Parathyroid adenoma (tissue), 2 donors: ENCODE measurements around the gene RABL2B.
"Not testable (repeated sequence)": the region's sequence is repeated elsewhere in the genome, so short reads cannot be mapped to it uniquely, and the experiment has no call there.

Source experiments
- H2AFZ ChIP-seq: fragments of 300-600 bp; sonication (generic); one replicate; pipeline ENCODE4 v1.7.0; 2017; ENCODE audit warnings: antibody characterized with exemption, mild to moderate bottlenecking
- H3K27ac ChIP-seq: fragments of 300-600 bp; sonication (generic); one replicate; pipeline ENCODE4 v1.7.0; 2017
- H3K27me3 ChIP-seq: fragments of 300-600 bp; sonication (generic); one replicate; pipeline ENCODE4 v1.7.0; 2017; ENCODE audit warnings: low read length; ENCODE audit not compliant: control insufficient read depth, insufficient read depth
- H3K36me3 ChIP-seq: fragments of 300-600 bp; sonication (generic); one replicate; pipeline ENCODE4 v1.7.0; 2017; ENCODE audit warnings: low read length; ENCODE audit not compliant: control insufficient read depth, insufficient read depth
- H3K4me1 ChIP-seq: fragments of 300-600 bp; sonication (generic); one replicate; pipeline ENCODE4 v1.7.0; 2017; ENCODE audit warnings: control low read depth
- H3K4me2 ChIP-seq: fragments of 300-600 bp; sonication (generic); one replicate; pipeline ENCODE4 v1.7.0; 2017; ENCODE audit warnings: low read length
- H3K4me3 ChIP-seq: fragments of 300-600 bp; sonication (generic); one replicate; pipeline ENCODE4 v1.7.0; 2017; ENCODE audit warnings: low read depth, low read length
- H3K79me2 ChIP-seq: fragments of 300-600 bp; sonication (generic); one replicate; pipeline ENCODE4 v1.7.0; 2017; ENCODE audit warnings: control low read depth
- H3K9ac ChIP-seq: fragments of 300-600 bp; sonication (generic); one replicate; pipeline ENCODE4 v1.7.0; 2017; ENCODE audit warnings: mild to moderate bottlenecking
- H3K9me3 ChIP-seq: fragments of 300-600 bp; sonication (generic); one replicate; pipeline ENCODE4 v1.7.0; 2017; ENCODE audit warnings: low read length; ENCODE audit not compliant: control insufficient read depth
- TF ChIP-seq, protein P1 (sequence below): fragments of 300-600 bp; sonication (generic); IDR thresholded peaks from one replicate; pipeline ENCODE4 v1.7.0; 2017; ENCODE audit warnings: antibody characterized with exemption, mild to moderate bottlenecking
- donor health status: primary hyperparathyroidism.

RABL2B gene

DNA sequence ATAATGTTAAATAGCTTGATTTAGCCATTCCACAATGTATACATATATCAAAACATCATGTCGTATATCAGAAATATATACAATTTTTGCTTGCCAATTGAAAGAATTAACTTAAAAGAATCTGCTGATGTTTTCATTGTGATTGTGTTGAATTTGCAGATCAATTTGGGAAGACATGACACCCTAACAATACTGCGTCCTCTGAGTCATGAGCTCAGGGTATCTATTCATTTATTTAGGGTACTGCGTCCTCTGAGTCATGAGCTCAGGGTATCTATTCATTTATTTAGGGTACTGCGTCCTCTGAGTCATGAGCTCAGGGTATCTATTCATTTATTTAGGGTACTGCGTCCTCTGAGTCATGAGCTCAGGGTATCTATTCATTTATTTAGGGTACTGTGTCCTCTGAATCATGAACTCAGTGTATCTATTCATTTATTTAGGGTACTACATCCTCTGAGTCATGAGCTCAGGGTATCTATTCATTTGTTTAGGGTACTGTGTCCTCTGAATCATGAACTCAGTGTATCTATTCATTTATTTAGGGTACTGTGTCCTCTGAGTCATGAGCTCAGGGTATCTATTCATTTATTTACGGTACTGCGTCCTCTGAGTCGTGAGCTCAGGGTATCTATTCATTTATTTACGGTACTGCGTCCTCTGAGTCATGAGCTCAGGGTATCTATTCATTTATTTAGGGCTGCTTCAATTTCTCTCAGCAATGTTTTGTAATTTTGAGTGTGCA lies 23.7 kb downstream of the RABL2B start:
- not testable (repeated sequence) for H3K79me2 ChIP-seq, H3K9me3 ChIP-seq, H3K36me3 ChIP-seq, H3K4me2 ChIP-seq, H3K27me3 ChIP-seq, H3K9ac ChIP-seq, H3K4me3 ChIP-seq, H3K4me1 ChIP-seq, H3K27ac ChIP-seq, H2AFZ ChIP-seq

DNA sequence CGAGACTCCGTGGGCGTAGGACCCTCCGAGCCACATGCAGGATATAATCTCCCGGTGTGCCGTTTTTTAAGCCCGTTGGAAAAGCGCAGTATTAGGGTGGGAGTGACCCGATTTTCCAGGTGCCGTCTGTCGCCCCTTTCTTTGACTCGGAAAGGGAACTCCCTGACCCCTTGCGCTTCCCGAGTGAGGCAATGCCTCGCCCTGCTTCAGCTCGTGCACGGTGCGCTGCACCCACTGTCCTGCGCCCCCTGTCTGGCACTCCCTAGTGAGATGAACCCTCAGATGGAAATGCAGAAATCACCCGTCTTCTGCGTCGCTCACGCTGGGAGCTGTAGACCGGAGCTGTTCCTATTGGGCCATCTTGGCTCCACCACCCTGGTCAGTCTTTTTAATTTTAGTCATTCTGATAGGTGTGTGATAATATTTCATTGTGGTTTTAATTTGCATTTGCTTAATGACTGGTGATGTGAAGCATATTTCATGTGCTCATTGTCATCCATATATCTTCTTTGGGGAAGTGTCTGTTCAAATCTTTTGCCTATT lies 26.4 kb downstream of the RABL2B start:
- not testable (repeated sequence) for H3K4me1 ChIP-seq

DNA sequence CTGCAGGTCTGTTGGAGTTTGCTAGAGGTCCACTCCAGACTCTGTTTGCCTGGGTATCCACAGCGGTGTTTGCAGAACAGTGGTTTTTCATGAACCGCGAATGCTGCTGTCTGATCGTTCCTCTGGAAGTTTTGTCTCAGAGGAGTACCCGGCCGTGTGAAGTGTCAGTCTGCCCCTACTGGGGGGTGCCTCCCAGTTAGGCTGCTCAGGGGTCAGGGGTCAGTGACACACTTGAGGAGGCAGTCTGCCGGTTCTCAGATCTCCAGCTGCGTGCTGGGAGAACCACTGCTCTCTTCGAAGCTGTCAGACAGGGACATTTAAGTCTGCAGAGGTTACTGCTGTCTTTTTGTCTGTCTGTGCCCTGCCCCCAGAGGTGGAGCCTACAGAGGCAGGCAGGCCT lies 27.0 kb downstream of the RABL2B start:
- not testable (repeated sequence) for H3K27me3 ChIP-seq, H3K36me3 ChIP-seq, H3K27ac ChIP-seq, H3K9ac ChIP-seq, H3K79me2 ChIP-seq, H3K9me3 ChIP-seq, H3K4me1 ChIP-seq, H3K4me2 ChIP-seq
- Histone ChIP-seq H2AFZ (peak overlapping the region; percentile 46), H3K4me3 (peak overlapping the region; percentile 42)

More for the DNA sequence above, 26.4 kb downstream of the RABL2B start:
- not testable (repeated sequence) for H3K27me3 ChIP-seq, H3K9me3 ChIP-seq, H3K36me3 ChIP-seq, H3K9ac ChIP-seq, H3K79me2 ChIP-seq
- peak overlapping the region; percentile 42 for H3K4me3 ChIP-seq
- TF ChIP-seq, protein P1, sequence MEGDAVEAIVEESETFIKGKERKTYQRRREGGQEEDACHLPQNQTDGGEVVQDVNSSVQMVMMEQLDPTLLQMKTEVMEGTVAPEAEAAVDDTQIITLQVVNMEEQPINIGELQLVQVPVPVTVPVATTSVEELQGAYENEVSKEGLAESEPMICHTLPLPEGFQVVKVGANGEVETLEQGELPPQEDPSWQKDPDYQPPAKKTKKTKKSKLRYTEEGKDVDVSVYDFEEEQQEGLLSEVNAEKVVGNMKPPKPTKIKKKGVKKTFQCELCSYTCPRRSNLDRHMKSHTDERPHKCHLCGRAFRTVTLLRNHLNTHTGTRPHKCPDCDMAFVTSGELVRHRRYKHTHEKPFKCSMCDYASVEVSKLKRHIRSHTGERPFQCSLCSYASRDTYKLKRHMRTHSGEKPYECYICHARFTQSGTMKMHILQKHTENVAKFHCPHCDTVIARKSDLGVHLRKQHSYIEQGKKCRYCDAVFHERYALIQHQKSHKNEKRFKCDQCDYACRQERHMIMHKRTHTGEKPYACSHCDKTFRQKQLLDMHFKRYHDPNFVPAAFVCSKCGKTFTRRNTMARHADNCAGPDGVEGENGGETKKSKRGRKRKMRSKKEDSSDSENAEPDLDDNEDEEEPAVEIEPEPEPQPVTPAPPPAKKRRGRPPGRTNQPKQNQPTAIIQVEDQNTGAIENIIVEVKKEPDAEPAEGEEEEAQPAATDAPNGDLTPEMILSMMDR: peak; percentile 23
- peak overlapping the region; percentile 60 for H3K4me2 ChIP-seq
- H3K27ac ChIP-seq: peak overlapping the region; percentile 74
- H2AFZ ChIP-seq: peak overlapping the region; percentile 83

DNA sequence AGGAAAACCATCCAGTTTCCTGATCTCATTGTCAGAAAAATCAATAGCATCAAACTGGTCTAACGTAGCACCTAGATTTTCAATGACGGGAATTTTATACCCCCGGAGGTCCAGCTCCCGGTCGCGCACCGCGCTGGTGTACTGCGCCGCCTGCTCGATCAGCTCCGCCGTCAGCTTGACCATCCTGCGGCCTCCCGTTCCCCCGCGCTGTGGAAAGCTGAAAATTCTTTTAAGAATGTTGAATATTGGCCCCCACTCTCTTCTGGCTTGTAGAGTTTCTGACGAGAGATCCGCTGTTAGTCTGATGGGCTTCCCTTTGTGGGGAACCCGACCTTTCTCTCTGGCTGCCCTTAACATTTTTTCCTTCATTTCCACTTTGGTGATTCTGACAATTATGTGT lies 28.2 kb downstream of the RABL2B start:
- not testable (repeated sequence) for H3K4me1 ChIP-seq, H3K4me2 ChIP-seq, H3K27ac ChIP-seq, H3K36me3 ChIP-seq, H3K27me3 ChIP-seq, H3K79me2 ChIP-seq, H3K9ac ChIP-seq, H3K4me3 ChIP-seq, H3K9me3 ChIP-seq, H2AFZ ChIP-seq

DNA sequence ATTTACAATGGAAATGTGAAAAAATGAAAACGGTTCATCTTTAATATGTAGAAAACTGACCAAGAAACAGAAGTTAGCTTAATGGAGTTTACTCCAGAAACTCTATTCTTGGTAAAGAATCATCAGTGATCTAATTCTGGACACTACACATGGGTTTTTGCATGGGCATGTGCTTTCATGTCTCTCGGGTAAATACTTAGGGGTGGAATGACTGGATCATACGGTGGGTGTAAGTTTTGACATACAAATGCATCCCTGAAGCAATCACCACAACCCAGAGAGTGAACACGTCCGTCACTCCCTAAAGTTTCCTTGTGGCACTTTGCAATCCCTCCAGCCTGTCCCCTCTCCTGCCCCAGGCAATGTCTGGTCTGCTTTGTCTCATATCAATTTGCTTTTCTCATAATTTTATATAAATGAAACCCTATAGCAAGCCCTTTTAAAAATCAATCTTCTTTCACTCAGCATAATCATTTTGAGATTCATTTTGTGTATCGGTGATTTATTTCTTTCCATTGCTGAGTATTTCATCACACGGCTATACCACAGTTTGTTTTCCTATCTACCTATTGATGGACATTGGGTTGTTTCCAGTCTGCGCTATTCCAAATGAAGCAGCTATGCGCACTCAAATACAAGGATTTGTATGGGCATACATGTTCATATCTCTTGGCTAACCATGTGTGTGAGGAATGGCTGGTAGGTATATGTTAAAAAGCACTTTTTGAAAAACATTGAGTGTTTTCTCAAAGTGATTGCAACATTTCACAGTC lies 33.9 kb downstream of the RABL2B start:
- H3K4me2 ChIP-seq, H3K9me3 ChIP-seq, H3K27ac ChIP-seq, H3K4me3 ChIP-seq, H3K79me2 ChIP-seq, H3K9ac ChIP-seq, H3K27me3 ChIP-seq, H3K36me3 ChIP-seq, H3K4me1 ChIP-seq, H2AFZ ChIP-seq: not testable (repeated sequence)

DNA sequence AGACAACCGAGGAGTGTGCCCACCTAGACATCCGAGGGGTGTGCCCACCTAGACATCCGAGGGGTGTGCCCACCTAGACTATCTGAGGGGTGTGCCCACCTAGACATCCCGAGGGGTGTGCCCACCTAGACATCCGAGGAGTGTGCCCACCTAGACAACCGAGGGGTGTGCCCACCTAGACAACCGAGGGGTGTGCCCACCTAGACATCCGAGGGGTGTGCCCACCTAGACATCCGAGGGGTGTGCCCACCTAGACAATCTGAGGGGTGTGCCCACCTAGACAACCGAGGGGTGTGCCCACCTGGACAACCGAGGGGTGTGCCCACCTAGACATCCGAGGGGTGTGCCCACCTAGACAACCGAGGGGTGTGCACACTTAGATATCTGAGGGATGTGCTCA lies 34.8 kb downstream of the RABL2B start:
- not testable (repeated sequence) for H3K79me2 ChIP-seq

DNA sequence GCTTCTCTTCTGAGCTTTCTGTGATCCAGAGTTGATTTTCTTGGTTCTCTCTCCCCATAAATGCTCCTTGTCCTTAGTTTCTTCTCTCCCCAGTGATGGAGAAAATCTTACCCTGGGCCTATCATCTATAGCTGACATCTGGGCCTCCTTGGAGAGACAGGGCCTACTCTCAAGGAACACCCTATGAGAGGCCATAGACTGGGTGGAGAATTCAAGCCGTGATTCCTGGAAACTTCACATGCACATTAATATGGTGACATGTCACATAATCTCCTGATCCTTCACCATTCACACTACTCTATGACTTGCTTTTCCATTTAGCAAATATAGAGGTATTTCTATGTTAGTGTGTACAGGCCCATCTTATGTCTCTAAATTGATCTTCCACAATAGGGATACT lies 35.9 kb downstream of the RABL2B start:
- not testable (repeated sequence) for H3K4me3 ChIP-seq

More for the DNA sequence above, 34.8 kb downstream of the RABL2B start:
- H3K4me2 ChIP-seq, H3K9ac ChIP-seq, H2AFZ ChIP-seq, H3K4me3 ChIP-seq, H3K27ac ChIP-seq, H3K27me3 ChIP-seq, H3K36me3 ChIP-seq, H3K4me1 ChIP-seq, H3K9me3 ChIP-seq: not testable (repeated sequence)

DNA sequence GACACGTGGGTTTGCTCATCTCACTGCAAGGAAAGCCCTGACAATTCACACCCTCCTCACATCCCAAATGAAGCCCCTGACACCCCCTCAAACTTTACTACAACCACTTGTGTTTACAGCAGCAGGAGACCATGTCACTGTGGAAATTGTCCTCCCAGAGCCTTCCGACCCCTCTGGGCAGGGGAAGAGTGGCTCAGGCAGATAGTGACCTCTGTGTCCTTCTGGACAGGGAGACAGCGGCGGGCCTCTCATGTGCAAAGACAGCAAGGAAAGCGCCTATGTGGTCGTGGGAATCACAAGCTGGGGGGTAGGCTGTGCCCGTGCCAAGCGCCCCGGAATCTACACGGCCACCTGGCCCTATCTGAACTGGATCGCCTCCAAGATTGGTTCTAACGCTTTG lies 39.0 kb downstream of the RABL2B start:
- not testable (repeated sequence) for H3K4me2 ChIP-seq, H3K4me1 ChIP-seq, H3K4me3 ChIP-seq, H3K9ac ChIP-seq, H3K36me3 ChIP-seq, H2AFZ ChIP-seq, H3K27me3 ChIP-seq, H3K9me3 ChIP-seq, H3K27ac ChIP-seq, H3K79me2 ChIP-seq

More for the DNA sequence above, 35.9 kb downstream of the RABL2B start:
- not testable (repeated sequence) for H3K79me2 ChIP-seq, H3K27me3 ChIP-seq, H3K4me2 ChIP-seq, H3K27ac ChIP-seq, H3K9ac ChIP-seq, H3K36me3 ChIP-seq, H3K9me3 ChIP-seq, H3K4me1 ChIP-seq, H2AFZ ChIP-seq

DNA sequence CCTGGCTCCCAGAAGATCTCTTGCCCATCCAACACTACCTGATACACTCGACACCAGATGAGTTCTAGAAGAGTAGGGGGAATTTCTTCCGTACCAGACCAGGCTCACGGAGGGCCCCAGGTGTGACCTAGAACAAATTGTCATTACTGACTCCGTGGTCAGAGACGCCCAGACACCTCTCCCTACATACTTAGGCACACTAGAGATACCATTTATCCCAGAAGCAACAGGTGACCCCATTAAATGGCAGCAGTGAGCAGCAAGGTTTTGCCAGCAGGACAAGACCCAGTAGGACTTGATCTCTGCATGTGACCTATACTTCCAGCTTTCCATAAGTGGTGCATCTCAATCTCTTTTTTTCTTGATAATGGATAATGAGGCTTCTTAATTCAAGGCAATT lies 42.7 kb downstream of the RABL2B start:
- H3K79me2 ChIP-seq, H3K36me3 ChIP-seq, H3K4me3 ChIP-seq, H3K9ac ChIP-seq, H3K4me1 ChIP-seq, H3K27me3 ChIP-seq, H2AFZ ChIP-seq, H3K9me3 ChIP-seq, H3K4me2 ChIP-seq, H3K27ac ChIP-seq: not testable (repeated sequence)
